NCI-H1417 (cell line): Measurements from ENCODE around the gene ANO10.

ENCODE experiments used
- DNase-seq, 3 experiments: peaks; one replicate each; lab custom pipeline; 2025; lab: John Stamatoyannopoulos, UW

Gene ANO10

GRCh38 chr3:43348350-43348749, 273.5 kb downstream of the ANO10 start:
- DNase-seq = no peak

GRCh38 chr3:43347774-43348173, 274.0 kb downstream of the ANO10 start:
- no peak for DNase-seq

- DNase-seq = no peak
These were observed 274.6 kb downstream of the ANO10 start for GRCh38 chr3:43346978-43347749.

GRCh38 chr3:43345877-43346276, 275.9 kb downstream of the ANO10 start:
- no peak for DNase-seq

- no peak for DNase-seq
These were observed 276.6 kb downstream of the ANO10 start for GRCh38 chr3:43345246-43345645.

GRCh38 chr3:43344520-43344919, 277.3 kb downstream of the ANO10 start:
- DNase-seq = no peak

GRCh38 chr3:43343815-43344214, 278.0 kb downstream of the ANO10 start:
- no peak for DNase-seq

- DNase-seq = no peak
These were observed 278.6 kb downstream of the ANO10 start for GRCh38 chr3:43343185-43343584.

- DNase-seq = no peak
These were observed 280.0 kb downstream of the ANO10 start for GRCh38 chr3:43341788-43342187.

- DNase-seq = no peak
These were observed 281.4 kb downstream of the ANO10 start for GRCh38 chr3:43340403-43340802.

- DNase-seq = peak in 1 of 3 experiments; percentile 2
These were observed 283.5 kb downstream of the ANO10 start for GRCh38 chr3:43338295-43338694.

- no peak for DNase-seq
These were observed 286.0 kb downstream of the ANO10 start for GRCh38 chr3:43335799-43336198.

- no peak for DNase-seq
These were observed 286.8 kb downstream of the ANO10 start for GRCh38 chr3:43334976-43335375.

GRCh38 chr3:43331381-43331780, 290.4 kb downstream of the ANO10 start:
- DNase-seq = no peak

GRCh38 chr3:43330981-43331380, 290.8 kb downstream of the ANO10 start:
- DNase-seq = no peak

- DNase-seq = no peak
These were observed 293.2 kb downstream of the ANO10 start for GRCh38 chr3:43328653-43329052.

- DNase-seq = peak in 1 of 3 experiments; percentile 0
These were observed 294.2 kb downstream of the ANO10 start for GRCh38 chr3:43327582-43327979.

GRCh38 chr3:43326891-43327581, 294.8 kb downstream of the ANO10 start:
- DNase-seq = no peak

GRCh38 chr3:43323541-43323940, 298.3 kb downstream of the ANO10 start:
- no peak for DNase-seq

GRCh38 chr3:43320288-43320687, 301.5 kb downstream of the ANO10 start:
- DNase-seq = no peak

- no peak for DNase-seq
These were observed 302.0 kb downstream of the ANO10 start for GRCh38 chr3:43319794-43320193.

GRCh38 chr3:43319376-43319775, 302.4 kb downstream of the ANO10 start:
- DNase-seq = no peak

- DNase-seq = no peak
These were observed 304.1 kb downstream of the ANO10 start for GRCh38 chr3:43317461-43318316.
